ENCODE results near the gene TCFL5.

Gene TCFL5

GRCh38 chr20:62801284-62802010 is 60.2 kb downstream of the TCFL5 start:
- in situ Hi-C loops (cut with MboI; ENCODE audit: low sequenced_read_pairs), result no loop called here
- Histone ChIP-seq H3K9me3 (no peaks in the 10 kb centered on the region), H3K4me1 (peaks cover 9% of the 10 kb centered on the region; the same call in 1 of the 2 replicates), H3K4me3 (no peak overlapping the region), H3K27me3 (ENCODE audit: low read depth) (no peaks in the 10 kb centered on the region), H3K36me3 (replicated peaks) (peaks cover 45% of the 10 kb centered on the region)
- DNase-seq (ENCODE audit: low spot score in 2 of 2), result no peak

DNA sequence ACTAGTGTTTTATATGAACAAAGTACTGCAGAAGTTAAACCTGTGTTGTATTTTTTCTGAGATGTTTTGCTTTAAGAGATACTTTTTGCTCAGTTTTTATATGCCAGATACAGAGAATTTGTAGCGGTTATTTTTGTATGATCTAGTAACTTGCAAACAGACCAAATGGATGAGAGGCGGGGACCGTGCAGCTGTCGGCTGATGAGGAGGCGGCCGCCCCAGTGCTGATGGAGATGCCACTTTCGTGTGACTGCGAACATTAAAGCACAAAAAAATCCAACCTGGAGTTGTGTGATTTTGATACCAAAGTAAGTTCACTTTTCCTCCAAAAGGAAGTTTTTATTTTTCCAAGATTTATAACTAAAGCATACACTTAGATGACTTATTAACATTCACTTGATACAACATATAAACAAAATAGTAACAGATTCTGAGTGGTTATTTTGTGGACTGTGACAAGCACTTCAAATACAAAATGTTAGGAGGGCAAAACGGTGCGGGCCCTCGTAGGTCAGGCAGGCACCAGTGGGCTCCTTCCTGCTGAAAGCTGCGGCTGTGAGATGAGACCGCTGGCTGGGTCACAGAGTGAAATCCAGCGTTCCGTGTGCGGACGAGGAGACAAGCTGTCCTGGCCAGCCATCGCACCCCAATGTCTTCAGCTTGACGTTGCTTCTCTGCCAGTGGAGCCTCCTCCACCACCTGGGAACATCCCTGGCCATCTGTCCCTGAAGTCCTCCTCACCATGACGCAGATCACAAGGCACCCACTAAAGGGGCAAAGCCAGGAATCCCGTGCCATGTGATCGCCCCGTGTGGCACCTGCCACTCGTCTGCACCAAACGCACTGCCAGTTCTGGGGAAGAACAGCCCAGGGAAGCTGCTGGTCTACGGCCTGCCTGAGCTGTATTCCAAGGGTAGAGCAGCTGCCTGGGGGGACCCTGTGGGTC is 61.0 kb downstream of the TCFL5 start:
- Histone ChIP-seq H3K9me3 (0 out of 2 replicates have a peak, but pooled peaks cover 2% of the 10 kb centered on the region), H3K27me3 (ENCODE audit: low read depth) (no peaks in the 10 kb centered on the region), H3K4me1 (peaks cover 5% of the 10 kb centered on the region), H3K36me3 (replicated peaks) (peaks cover 41% of the 10 kb centered on the region), H3K4me3 (no peak overlapping the region)
- no peak for DNase-seq (ENCODE audit: low spot score in 2 of 2)
- in situ Hi-C loops (cut with MboI; ENCODE audit: low sequenced_read_pairs), result no loop called here

- no peaks in the 10 kb centered on the region for H3K27me3 ChIP-seq (ENCODE audit: low read depth)
- peaks cover 41% of the 10 kb centered on the region for H3K36me3 ChIP-seq (replicated peaks)
- peaks cover 11% of the 10 kb centered on the region for H3K4me1 ChIP-seq
- H3K9me3 ChIP-seq, result 0 out of 2 replicates have a peak, but pooled peaks cover 2% of the 10 kb centered on the region
- no peak overlapping the region for H3K4me3 ChIP-seq
- in situ Hi-C loops (cut with MboI; ENCODE audit: low sequenced_read_pairs), result no loop called here
- no peak for DNase-seq (ENCODE audit: low spot score in 2 of 2)
These were observed 61.7 kb downstream of the TCFL5 start for GRCh38 chr20:62799873-62800272.

DNA sequence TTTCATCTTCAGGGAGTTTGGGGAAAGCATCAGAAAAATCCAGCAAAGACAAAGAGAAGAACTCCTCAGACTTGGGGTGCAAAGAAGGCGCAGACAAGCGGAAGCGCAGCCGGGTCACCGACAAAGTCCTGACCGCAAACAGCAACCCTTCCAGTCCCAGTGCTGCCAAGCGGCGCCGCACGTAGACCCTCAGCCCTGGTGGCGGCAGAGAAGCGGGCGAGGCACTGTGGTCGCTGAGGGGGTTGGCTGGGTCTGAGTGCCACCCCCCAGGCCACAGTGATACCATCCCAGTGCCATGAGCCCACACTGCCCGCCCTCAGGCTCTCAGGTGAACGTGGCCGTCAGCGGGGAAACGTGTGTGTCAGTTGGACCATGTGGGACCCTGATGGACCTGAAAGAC is 62.2 kb downstream of the TCFL5 start:
- Histone ChIP-seq H3K9me3 (0 out of 2 replicates have a peak, but pooled peaks cover 2% of the 10 kb centered on the region), H3K27me3 (ENCODE audit: low read depth) (no peaks in the 10 kb centered on the region), H3K4me3 (no peak overlapping the region), H3K36me3 (replicated peaks) (peaks cover 41% of the 10 kb centered on the region), H3K4me1 (peaks cover 15% of the 10 kb centered on the region)
- DNase-seq (ENCODE audit: low spot score in 2 of 2), result no peak
- in situ Hi-C loops (cut with MboI; ENCODE audit: low sequenced_read_pairs), result no loop called here

- Histone ChIP-seq H3K9me3 (0 out of 2 replicates have a peak, but pooled peaks cover 2% of the 10 kb centered on the region), H3K27me3 (ENCODE audit: low read depth) (no peaks in the 10 kb centered on the region), H3K4me3 (no peak overlapping the region), H3K4me1 (peaks cover 15% of the 10 kb centered on the region), H3K36me3 (replicated peaks) (peaks cover 41% of the 10 kb centered on the region)
- no peak for DNase-seq (ENCODE audit: low spot score in 2 of 2)
- in situ Hi-C loops (cut with MboI; ENCODE audit: low sequenced_read_pairs), result no loop called here
These were observed 62.6 kb downstream of the TCFL5 start for GRCh38 chr20:62799036-62799435.

DNA sequence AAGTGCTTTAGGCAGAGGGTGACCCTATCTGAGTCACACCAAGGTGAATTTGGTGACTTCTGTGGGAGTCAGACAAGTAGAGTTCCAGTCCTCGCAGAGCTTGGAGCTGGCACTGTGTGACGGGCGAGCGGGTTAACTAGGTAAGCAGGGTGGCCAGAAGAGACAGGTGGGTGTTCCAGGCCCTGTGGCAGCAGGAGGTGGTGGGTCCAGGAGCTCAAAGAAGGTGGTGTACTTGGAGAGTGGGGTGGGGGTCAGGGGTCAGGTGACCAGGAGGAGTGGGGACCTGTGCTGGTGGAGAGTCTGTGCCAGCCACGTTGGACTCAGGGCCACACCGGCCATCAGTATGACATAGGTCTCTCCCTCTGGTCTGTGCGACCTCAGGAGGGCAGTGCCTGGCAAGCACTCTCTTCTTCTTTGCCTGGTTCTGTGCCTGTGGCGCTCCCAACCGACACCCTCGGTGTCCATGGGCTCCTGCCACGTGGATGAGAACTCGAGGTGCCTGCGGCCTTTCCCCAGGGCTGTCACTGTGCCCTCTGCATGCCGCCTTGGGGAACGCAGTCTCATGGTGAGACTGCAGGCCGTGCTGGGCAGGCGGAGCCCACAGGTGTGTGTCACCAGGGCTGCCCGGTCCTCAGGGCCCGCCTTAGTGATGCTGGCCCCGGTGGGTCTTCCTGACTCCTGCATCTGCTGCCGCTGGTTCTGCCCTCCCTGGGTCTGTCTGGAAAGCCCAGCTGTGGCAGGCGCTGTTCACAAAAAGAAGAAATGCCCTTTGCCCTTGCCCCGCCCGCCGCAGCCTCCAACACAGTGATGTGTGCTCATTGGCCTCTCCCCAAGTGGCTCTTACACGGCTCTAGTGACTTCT is 63.7 kb downstream of the TCFL5 start:
- Histone ChIP-seq H3K4me1 (peaks cover 19% of the 10 kb centered on the region), H3K27me3 (ENCODE audit: low read depth) (no peaks in the 10 kb centered on the region), H3K4me3 (no peak overlapping the region; the same call in 1 of the 2 replicates), H3K9me3 (0 out of 2 replicates have a peak, but pooled peaks cover 2% of the 10 kb centered on the region), H3K36me3 (replicated peaks) (peaks cover 41% of the 10 kb centered on the region)
- no peak for DNase-seq (ENCODE audit: low spot score in 2 of 2)
- in situ Hi-C loops (cut with MboI; ENCODE audit: low sequenced_read_pairs), result no loop called here

GRCh38 chr20:62796699-62797491 is 64.7 kb downstream of the TCFL5 start:
- DNase-seq (ENCODE audit: low spot score in 2 of 2), result no peak
- Histone ChIP-seq H3K36me3 (replicated peaks) (peaks cover 41% of the 10 kb centered on the region), H3K4me3 (peak overlapping the region; percentile 38), H3K27me3 (ENCODE audit: low read depth) (no peaks in the 10 kb centered on the region), H3K4me1 (peaks cover 19% of the 10 kb centered on the region), H3K9me3 (0 out of 2 replicates have a peak, but pooled peaks cover 2% of the 10 kb centered on the region)
- in situ Hi-C loops (cut with MboI; ENCODE audit: low sequenced_read_pairs), result no loop called here

- peak; percentile 54 to 89 for DNase-seq (ENCODE audit: low spot score in 2 of 2)
- H3K4me3 ChIP-seq, result peak overlapping the region; percentile 35
- no peaks in the 10 kb centered on the region for H3K27me3 ChIP-seq (ENCODE audit: low read depth)
- peaks cover 30% of the 10 kb centered on the region for H3K36me3 ChIP-seq (replicated peaks)
- in situ Hi-C loops (cut with MboI; ENCODE audit: low sequenced_read_pairs), result no loop called here
- peaks cover 19% of the 10 kb centered on the region for H3K4me1 ChIP-seq
- 0 out of 2 replicates have a peak, but pooled peaks cover 2% of the 10 kb centered on the region for H3K9me3 ChIP-seq
These were observed 66.4 kb downstream of the TCFL5 start for GRCh38 chr20:62795023-62795761.

GRCh38 chr20:62794007-62794724 is 67.5 kb downstream of the TCFL5 start:
- in situ Hi-C loops (cut with MboI; ENCODE audit: low sequenced_read_pairs), result loop anchor here (5.0 kb wide), 2 partner anchors 127 to 292 kb away; no protein-coding TSS in a partner anchor

GRCh38 chr20:62793757-62794006 is 67.9 kb downstream of the TCFL5 start:
- in situ Hi-C loops (cut with MboI; ENCODE audit: low sequenced_read_pairs), result loop anchor here (5.0 kb wide), 2 partner anchors 126 to 291 kb away; no protein-coding TSS in a partner anchor
- 0 out of 2 replicates have a peak, but pooled peaks cover 2% of the 10 kb centered on the region for H3K9me3 ChIP-seq
- H3K4me3 ChIP-seq, result peak overlapping the region; percentile 15
- peaks cover 19% of the 10 kb centered on the region for H3K4me1 ChIP-seq
- H3K36me3 ChIP-seq (replicated peaks), result peaks cover 15% of the 10 kb centered on the region
- DNase-seq (ENCODE audit: low spot score in 2 of 2), result no peak
- no peaks in the 10 kb centered on the region for H3K27me3 ChIP-seq (ENCODE audit: low read depth)

More at GRCh38 chr20:62794007-62794724, 67.5 kb downstream of the TCFL5 start:
- H3K36me3 ChIP-seq (replicated peaks), result peaks cover 20% of the 10 kb centered on the region
- DNase-seq (ENCODE audit: low spot score in 2 of 2), result peak; percentile 89 to 97
- peaks cover 19% of the 10 kb centered on the region for H3K4me1 ChIP-seq
- no peaks in the 10 kb centered on the region for H3K27me3 ChIP-seq (ENCODE audit: low read depth)
- 0 out of 2 replicates have a peak, but pooled peaks cover 2% of the 10 kb centered on the region for H3K9me3 ChIP-seq
- peak overlapping the region; percentile 35 for H3K4me3 ChIP-seq

- Histone ChIP-seq H3K4me1 (peaks cover 19% of the 10 kb centered on the region), H3K27me3 (ENCODE audit: low read depth) (no peaks in the 10 kb centered on the region), H3K36me3 (replicated peaks) (peaks cover 10% of the 10 kb centered on the region), H3K9me3 (0 out of 2 replicates have a peak, but pooled peaks cover 2% of the 10 kb centered on the region), H3K4me3 (no peak overlapping the region)
- in situ Hi-C loops (cut with MboI; ENCODE audit: low sequenced_read_pairs), result loop anchor here (5.0 kb wide), 2 partner anchors 126 to 291 kb away; no protein-coding TSS in a partner anchor
- no peak for DNase-seq (ENCODE audit: low spot score in 2 of 2)
These were observed 68.5 kb downstream of the TCFL5 start for GRCh38 chr20:62792940-62793756.
